ENCODE results near the gene RAB36. TPM values are rescaled to one million over a fixed set of nuclear protein-coding genes. Genes with fewer than 3 reads are reported as not detected.

Gene RAB36
- total and polyA plus RNA-seq, 7 donors, result 0.05 to 0.56 (median 0.23) TPM; not detected in 1

DNA sequence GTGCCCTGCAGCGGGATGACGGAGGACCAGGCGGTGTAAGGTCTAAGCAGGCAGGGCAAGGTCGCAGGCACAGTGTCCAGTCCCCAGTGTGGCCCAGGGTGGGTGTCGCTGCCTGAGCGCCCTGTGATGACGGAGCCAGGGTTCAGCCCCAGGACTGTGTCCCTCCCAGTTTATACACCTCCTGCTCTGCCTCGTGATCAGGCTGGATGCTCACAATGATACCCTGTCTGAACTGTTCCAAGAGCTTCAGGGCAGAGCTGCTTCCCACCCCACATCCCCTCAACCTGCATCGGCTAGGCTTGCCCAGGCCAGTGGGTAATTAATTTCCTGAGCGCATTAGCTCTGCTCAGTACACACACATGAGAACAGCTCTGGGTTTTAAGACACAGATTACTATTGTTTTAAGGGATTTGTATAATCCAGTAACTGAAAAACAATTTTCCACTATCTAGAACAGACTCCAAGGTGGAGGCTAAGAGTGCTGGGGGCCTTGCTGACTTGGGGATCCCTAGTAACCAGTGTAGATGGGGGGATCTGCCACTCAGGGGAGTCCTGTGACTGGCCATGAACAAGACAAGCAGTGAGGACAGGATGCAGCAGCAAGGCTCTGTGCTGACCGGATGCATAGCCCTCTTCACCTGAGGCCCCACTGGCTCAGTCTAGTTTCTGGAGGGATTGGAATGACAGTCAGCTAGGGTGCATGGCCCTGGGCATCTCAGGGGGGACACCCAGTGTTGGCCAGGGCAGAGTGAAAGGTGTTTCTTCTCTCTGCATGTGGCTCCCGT lies 40.9 kb upstream of the RAB36 start:
- DNase-seq (no peak), ATAC-seq (no peak)
- Histone ChIP-seq H3K27me3 (ENCODE audit: insufficient read depth in 3 of 3, low read length in 2 of 3) (no peaks in the 10 kb centered on the region), H3K36me3 (ENCODE audit: insufficient read depth in 1 of 2, low read depth in 1 of 2) (no peaks in the 10 kb centered on the region), H3K4me3 (no peak overlapping the region), H3K9me3 (no peaks in the 10 kb centered on the region), H3K4me1 (peaks cover 6% of the 10 kb centered on the region), H3K27ac (no peak overlapping the region)
- TF ChIP-seq CTCF (IDR thresholded peaks at IDR 0.05), result no peak
- intact Hi-C loops (cut with DNase I), result no loop called here
- WGBS, 3 donors, result 78 to 94% (median 90%) methylated on average over 11 to 12 of the region's 12 CpGs

- Histone ChIP-seq H3K4me1 (no peaks in the 10 kb centered on the region), H3K27ac (no peak overlapping the region), H3K27me3 (ENCODE audit: insufficient read depth in 3 of 3, low read length in 2 of 3) (no peaks in the 10 kb centered on the region), H3K36me3 (ENCODE audit: insufficient read depth in 1 of 2, low read depth in 1 of 2) (no peaks in the 10 kb centered on the region), H3K9me3 (no peaks in the 10 kb centered on the region), H3K4me3 (no peak overlapping the region)
- WGBS, 3 donors, result 95 to 99% (median 98%) methylated on average over 5 of the region's 5 CpGs
- ATAC-seq (no peak), DNase-seq (no peak)
- TF ChIP-seq CTCF (IDR thresholded peaks at IDR 0.05), result no peak
- intact Hi-C loops (cut with DNase I), result no loop called here
These were observed 40.0 kb upstream of the RAB36 start for GRCh38 chr22:23105304-23105703.

DNA sequence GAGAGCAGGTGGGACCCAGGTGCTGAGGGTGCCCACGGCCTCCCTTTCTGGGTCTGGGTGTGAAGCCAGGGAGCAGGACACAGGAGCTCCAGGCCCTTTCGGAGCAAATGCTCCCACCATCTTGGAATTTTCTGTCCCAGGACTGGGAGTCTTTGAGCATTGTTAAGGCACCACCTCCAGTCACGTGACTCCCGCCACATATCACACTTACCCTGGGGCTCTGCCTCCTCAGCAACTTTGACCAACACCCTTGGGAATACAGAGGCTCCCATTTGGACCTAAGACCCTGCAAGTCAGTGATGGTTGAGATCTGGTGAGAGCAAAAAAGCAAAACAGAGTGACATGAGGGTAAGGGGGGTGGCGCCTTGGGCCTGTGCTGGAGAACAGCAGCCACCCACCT lies 39.4 kb upstream of the RAB36 start:
- intact Hi-C loops (cut with DNase I), result no loop called here
- H3K9me3 ChIP-seq, result no peaks in the 10 kb centered on the region
- H3K4me1 ChIP-seq, result no peaks in the 10 kb centered on the region
- WGBS, 3 donors, result 96 to 98% (median 97%) methylated on average over 5 of the region's 5 CpGs
- H3K4me3 ChIP-seq, result no peak overlapping the region
- ATAC-seq (no peak), DNase-seq (no peak)
- H3K27me3 ChIP-seq (ENCODE audit: insufficient read depth in 3 of 3, low read length in 2 of 3), result no peaks in the 10 kb centered on the region
- no peak for TF ChIP-seq CTCF (IDR thresholded peaks at IDR 0.05)
- no peak overlapping the region for H3K27ac ChIP-seq
- H3K36me3 ChIP-seq (ENCODE audit: insufficient read depth in 1 of 2, low read depth in 1 of 2), result no peaks in the 10 kb centered on the region

DNA sequence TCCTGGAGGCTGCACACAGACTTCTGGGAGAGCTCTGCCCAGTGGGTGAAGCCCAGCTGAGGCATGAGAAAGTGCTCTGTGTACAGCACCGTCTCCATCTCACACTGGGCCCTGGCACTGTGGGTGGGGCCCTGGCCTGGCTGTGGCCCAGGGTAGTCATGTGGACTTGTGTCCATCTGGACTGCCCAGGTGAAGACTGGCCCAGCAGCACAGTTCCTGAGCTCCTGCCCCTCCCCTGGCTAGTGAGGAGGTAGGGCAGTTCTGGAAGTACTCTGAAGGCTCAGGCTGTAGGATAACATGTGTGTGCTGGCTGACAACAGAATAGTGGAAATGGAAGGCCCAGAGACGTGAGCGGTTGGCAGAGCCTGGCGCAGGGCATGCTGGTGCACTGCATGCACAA lies 38.9 kb upstream of the RAB36 start:
- Histone ChIP-seq H3K4me1 (no peaks in the 10 kb centered on the region), H3K27ac (no peak overlapping the region), H3K27me3 (ENCODE audit: insufficient read depth in 3 of 3, low read length in 2 of 3) (no peaks in the 10 kb centered on the region), H3K9me3 (no peaks in the 10 kb centered on the region), H3K4me3 (no peak overlapping the region), H3K36me3 (ENCODE audit: insufficient read depth in 1 of 2, low read depth in 1 of 2) (no peaks in the 10 kb centered on the region)
- no peak for DNase-seq
- ATAC-seq, result no peak
- intact Hi-C loops (cut with DNase I), result no loop called here
- no peak for TF ChIP-seq CTCF (IDR thresholded peaks at IDR 0.05)
- 74 to 97% (median 82%) methylated on average over 4 of the region's 4 CpGs for WGBS, 3 donors

DNA sequence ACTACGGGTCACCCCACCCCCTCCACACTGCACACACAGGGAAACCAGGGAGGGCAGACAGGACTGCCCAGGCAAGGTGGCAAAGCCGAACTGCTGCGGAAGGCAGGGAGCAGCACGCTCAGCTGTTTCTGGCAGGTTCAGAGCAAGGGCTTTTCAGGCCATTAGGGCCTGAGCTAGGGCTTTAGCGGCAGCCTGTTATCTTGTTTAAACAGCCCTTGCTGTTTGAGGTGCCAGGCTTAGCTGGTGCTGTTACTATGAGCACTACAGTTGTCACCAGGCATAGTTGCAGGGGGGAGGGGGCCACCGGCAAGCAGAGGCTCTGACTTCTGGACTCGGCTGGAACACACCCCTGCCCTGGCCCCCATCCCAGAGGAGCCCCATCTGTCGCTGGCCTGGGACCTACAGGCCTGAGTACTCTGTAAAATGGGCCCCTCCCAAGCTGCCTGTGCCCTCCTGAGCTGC lies 38.3 kb upstream of the RAB36 start:
- intact Hi-C loops (cut with DNase I), result no loop called here
- no peak overlapping the region for H3K27ac ChIP-seq
- no peaks in the 10 kb centered on the region for H3K9me3 ChIP-seq
- no peaks in the 10 kb centered on the region for H3K36me3 ChIP-seq (ENCODE audit: insufficient read depth in 1 of 2, low read depth in 1 of 2)
- no peak for DNase-seq
- H3K4me1 ChIP-seq, result no peaks in the 10 kb centered on the region
- 47 to 62% (median 47%) methylated on average over 8 of the region's 8 CpGs for WGBS, 3 donors
- no peak for ATAC-seq
- H3K27me3 ChIP-seq (ENCODE audit: insufficient read depth in 3 of 3, low read length in 2 of 3), result no peaks in the 10 kb centered on the region
- H3K4me3 ChIP-seq, result no peak overlapping the region
- TF ChIP-seq CTCF (IDR thresholded peaks at IDR 0.05), result no peak

All from psoas muscle (tissue), 8 donors.